GM12864 (cell line): Measurements from ENCODE around the gene CAMK2N1.

Source experiments
- DNase-seq: peaks from one replicate; pipeline ENCODE4 v3.0.0-alpha.2; 2011; ENCODE audit warnings: low read depth
- H3K4me3 ChIP-seq: 2 replicates; pipeline ENCODE4 v1.5.1; 2011; ENCODE audit warnings: mild to moderate bottlenecking, low read depth, low read length, control low read depth
- TF ChIP-seq, protein P1 (sequence below): IDR thresholded peaks from 2 replicates; pipeline ENCODE4 v1.5.1; 2011; ENCODE audit warnings: low read depth, mild to moderate bottlenecking, moderate library complexity, low read length, control low read depth, inconsistent platforms; ENCODE audit errors: missing control alignments

The CAMK2N1 gene

DNA sequence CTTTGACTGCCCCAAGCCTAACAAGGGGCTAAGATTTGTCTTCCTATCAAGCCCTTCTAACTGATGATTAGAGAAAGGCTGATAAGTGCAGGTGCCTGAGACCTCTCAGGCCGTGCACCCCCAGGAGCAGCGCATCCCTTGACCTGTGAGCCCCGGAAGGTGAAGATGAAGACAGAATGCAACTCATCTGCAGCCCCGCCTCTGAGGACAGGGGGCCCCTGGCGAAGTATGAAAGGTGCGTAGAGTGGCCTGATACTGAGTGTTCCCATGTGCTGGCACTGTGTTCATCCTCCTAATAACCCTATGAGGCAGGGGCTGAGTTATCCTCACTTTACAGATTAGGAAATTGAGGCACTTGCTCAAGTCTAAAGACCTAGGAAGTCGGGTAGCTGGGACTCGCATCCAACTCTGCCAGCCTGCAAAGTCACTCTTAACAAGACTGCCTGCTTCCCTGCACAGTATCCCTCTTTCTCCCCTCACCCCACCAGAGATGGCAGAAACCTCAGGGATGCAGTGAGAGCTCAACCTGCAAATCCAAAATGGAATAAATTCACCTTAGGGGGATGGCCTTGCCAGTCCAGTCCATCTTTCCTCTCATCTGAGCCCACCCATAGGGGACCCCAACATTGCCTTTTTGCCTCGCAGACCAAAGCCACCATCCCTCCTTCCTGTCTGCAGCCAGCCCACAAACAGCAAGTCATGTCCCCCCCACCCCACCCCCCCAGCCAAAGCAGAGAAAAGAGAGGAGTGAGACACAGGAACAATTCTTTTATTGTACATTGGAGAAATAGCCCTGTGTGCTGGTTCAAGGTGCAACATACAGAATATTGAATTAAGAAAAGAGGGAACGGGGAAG is 4.1 kb downstream of the CAMK2N1 start:
- H3K4me3 ChIP-seq = no peak overlapping the region
- no peak for DNase-seq
- TF ChIP-seq, protein P1, sequence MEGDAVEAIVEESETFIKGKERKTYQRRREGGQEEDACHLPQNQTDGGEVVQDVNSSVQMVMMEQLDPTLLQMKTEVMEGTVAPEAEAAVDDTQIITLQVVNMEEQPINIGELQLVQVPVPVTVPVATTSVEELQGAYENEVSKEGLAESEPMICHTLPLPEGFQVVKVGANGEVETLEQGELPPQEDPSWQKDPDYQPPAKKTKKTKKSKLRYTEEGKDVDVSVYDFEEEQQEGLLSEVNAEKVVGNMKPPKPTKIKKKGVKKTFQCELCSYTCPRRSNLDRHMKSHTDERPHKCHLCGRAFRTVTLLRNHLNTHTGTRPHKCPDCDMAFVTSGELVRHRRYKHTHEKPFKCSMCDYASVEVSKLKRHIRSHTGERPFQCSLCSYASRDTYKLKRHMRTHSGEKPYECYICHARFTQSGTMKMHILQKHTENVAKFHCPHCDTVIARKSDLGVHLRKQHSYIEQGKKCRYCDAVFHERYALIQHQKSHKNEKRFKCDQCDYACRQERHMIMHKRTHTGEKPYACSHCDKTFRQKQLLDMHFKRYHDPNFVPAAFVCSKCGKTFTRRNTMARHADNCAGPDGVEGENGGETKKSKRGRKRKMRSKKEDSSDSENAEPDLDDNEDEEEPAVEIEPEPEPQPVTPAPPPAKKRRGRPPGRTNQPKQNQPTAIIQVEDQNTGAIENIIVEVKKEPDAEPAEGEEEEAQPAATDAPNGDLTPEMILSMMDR = no peak

DNA sequence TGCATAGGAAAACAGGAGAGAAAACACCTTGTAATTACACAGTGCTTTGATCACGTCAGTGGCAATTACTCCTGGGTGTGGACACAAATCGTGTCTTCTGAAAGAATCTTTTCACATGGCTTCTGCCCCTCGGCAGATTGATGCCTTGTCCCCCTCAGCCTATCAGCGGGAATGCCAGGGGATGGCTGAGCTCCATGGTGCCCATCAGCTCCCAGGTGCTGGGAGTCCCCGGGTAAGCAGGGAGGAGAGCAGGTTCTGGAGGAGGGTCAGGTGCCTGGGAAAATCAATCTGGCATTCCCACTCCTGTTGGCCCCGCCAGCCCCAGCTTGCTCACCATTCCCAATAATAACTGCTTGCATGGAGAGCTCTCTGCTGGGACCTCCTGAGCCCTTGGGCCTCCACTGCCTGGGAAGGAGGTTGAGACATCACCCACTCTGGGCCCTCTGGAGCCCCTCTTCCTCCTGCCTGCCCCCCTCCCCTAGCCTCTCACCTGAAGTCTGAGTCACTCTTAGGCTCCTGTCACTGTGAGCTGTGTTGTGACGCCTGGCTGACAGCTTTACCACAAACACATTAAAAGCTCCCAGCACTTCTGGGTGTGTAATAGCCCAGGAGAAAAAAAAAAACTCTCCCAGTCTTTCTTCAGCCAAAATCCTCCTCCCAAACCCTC is 4.9 kb downstream of the CAMK2N1 start:
- no peak for DNase-seq
- no peak overlapping the region for H3K4me3 ChIP-seq
- TF ChIP-seq, protein P1 = no peak

DNA sequence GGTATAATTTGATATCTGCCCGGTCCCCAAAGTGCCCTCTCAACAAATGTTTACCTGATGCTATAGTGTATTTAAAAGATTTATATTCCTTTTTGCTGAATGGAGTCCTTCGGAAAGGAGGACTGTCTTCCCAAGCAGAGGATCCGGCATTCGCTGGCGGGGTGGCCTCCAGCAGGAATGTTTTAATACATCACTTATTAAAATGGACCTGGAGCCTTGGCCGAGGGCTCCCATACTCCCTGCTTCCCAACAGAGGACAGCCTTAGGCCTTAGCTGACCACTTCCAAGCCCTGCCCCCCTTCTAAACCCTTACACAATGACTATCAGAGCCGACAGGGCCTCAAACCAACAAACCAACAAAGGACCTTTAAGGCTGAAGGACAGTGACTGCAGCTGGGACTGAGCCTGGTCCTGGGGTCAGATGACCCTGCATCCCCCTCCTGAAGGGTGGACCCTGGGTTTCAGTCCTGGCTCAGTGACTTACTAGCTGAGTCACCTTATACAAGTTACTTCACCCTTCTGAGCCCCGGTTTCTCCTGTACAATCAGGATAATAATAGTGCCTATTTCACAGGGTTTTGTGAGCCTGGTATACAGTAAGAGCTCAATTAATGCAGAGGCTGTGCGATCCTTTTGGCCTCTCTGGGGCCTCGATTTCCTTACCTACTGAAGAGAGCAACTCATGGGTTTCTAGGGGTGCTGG is 5.6 kb downstream of the CAMK2N1 start:
- no peak for DNase-seq
- TF ChIP-seq, protein P1 = no peak
- no peak overlapping the region for H3K4me3 ChIP-seq

DNA sequence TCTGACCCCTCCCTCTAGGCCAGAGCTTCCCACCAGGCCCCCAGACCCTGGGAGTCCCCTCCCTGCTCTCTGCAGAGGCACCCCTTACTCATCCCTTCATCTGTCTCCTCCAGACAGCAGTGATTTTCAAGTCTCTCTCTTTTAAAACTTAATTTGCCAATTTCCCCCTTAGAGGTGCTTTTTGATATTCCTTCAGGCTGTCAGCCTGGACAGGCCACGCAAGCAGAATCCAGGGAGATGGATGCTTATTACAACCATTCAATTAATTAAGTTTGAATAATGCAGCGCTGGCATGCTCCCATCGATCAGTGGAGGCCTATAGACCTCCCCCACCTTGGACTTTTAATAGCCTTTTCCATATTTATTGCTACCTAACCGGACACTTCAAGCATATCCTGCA is 6.2 kb downstream of the CAMK2N1 start:
- no peak for DNase-seq
- TF ChIP-seq, protein P1 = no peak

DNA sequence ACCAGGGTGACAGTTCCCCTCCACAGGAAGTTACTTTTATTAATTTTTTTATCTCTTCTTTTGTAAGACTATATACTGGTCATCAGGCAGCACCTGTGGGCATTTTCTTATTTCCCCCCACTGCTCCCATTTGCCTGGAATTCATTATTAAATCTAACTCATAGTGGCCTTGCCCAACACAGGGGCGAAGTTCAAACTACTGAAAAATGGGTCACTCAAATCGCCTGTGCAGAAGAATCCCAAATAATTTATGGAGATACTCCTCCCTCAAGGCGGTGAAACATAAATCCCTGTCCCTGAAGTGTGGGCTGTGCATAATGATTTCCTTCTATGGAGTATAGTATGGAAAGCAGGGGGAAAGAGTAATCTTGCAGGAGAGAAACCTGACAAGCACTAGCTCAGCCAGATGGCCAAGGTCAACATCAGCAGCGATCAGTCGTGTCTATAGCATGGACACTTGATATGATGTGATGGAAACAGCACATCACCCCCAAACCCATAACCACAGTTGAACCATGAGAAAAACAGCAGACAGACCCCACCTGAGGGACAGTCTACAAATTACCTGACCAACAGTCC is 7.9 kb downstream of the CAMK2N1 start:
- no peak for DNase-seq
- H3K4me3 ChIP-seq = no peak overlapping the region
- TF ChIP-seq, protein P1 = no peak

More for the DNA sequence above, 6.2 kb downstream of the CAMK2N1 start:
- no peak overlapping the region for H3K4me3 ChIP-seq

DNA sequence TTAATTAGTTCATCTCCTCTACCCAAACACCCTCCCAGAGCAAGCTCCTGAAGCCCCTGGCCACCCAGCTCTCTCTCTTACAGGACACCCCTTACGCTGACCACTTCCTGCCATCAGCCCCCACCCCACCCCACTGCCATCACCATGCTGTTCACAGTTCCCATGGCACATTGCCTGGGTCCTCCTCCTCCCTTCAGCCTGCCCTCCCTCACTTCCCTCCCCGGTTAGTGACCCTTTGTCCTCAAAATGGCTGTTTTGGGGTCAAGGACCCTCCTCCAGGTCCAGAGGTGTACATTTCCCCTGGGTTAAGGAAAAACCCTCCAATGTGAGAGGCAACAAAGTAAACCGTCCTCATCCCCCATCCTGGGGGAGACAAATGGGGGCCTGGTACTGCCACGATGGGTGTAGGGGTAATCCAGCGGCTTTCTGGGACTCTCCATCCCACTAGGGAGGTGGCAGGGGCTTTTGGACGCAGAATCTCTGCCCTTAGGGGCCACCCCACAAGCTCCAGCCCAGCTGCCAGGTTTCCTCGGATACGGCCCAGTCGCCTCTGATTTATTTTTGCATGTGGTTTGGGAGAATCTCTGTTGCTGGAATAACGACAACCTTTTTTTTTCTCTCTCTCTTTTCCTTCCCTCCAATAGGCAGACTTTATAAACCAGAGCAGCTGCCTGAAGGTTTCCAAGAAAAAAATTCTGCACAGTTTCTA is 8.5 kb downstream of the CAMK2N1 start:
- TF ChIP-seq, protein P1 = no peak
- no peak overlapping the region for H3K4me3 ChIP-seq
- DNase-seq = no peak
